Chondrocyte (in vitro differentiated cells): Measurements from ENCODE around the gene MYLK. TPM values are rescaled to one million over a fixed set of nuclear protein-coding genes. Genes with fewer than 3 reads are reported as not detected.
"Not testable (repeated sequence)": the region's sequence is repeated elsewhere in the genome, so short reads cannot be mapped to it uniquely, and the experiment has no call there.

Experiments used
- DNase-seq: peaks from one replicate; pipeline ENCODE4 v3.0.0; 2021; ENCODE audit warnings: mixed read lengths, low spot score
- H3K27ac Mint-ChIP-seq: one replicate; pipeline ENCODE4 v1.8.0; 2021; ENCODE audit warnings: mild to moderate bottlenecking, moderate library complexity, mixed read lengths; ENCODE audit not compliant: unreplicated experiment
- H3K27me3 Mint-ChIP-seq: 2 replicates; pipeline ENCODE4 v1.8.0; 2021; ENCODE audit warnings: low read depth, mixed read lengths
- H3K36me3 Mint-ChIP-seq: 2 replicates; pipeline ENCODE4 v1.8.0; 2021; ENCODE audit warnings: low read depth, mixed read lengths
- H3K4me1 Mint-ChIP-seq: 2 replicates; pipeline ENCODE4 v1.8.0; 2021; ENCODE audit warnings: low read depth, mild to moderate bottlenecking, mixed read lengths
- H3K4me3 Mint-ChIP-seq: one replicate; pipeline ENCODE4 v1.8.0; 2021; ENCODE audit warnings: mild to moderate bottlenecking, moderate library complexity, mixed read lengths; ENCODE audit not compliant: unreplicated experiment
- H3K9me3 Mint-ChIP-seq: 2 replicates; pipeline ENCODE4 v1.8.0; 2021; ENCODE audit warnings: low read depth, mixed read lengths
- CTCF ChIP-seq: fragments of 200-600 bp; sonication (generic); IDR thresholded peaks from 2 replicates; pipeline ENCODE4 v1.5.0; 2021; ENCODE audit warnings: antibody characterized with exemption, mild to moderate bottlenecking, moderate library complexity
- total RNA-seq: library from RNA; stranded (reverse); gene quantifications from 3 replicates; pipeline ENCODE4 v1.2.1, GENCODE V29; 2021

The MYLK gene
- total RNA-seq, 1 donor from 2014 or later: 405 TPM

- Mint-ChIP-seq H3K36me3 (no peaks in the 10 kb centered on the region), H3K4me3 (no peak overlapping the region), H3K27ac (peak overlapping the region; percentile 62), H3K4me1 (peaks cover 77% of the 10 kb centered on the region), H3K9me3 (peaks cover 2% of the 10 kb centered on the region), H3K27me3 (no peaks in the 10 kb centered on the region)
- DNase-seq: no peak
- no peak for TF ChIP-seq CTCF
Measured at GRCh38 chr3:123713211-123713610, 170.9 kb downstream of the MYLK start.

- Mint-ChIP-seq H3K4me3 (peak overlapping the region; percentile 5), H3K36me3 (no peaks in the 10 kb centered on the region), H3K9me3 (peaks cover 2% of the 10 kb centered on the region), H3K27me3 (no peaks in the 10 kb centered on the region), H3K27ac (peak overlapping the region; percentile 93), H3K4me1 (peaks cover 67% of the 10 kb centered on the region)
- DNase-seq: no peak
- TF ChIP-seq CTCF: no peak
Measured at GRCh38 chr3:123712077-123712860, 171.9 kb downstream of the MYLK start.

GRCh38 chr3:123711356-123711755 is 172.8 kb downstream of the MYLK start:
- H3K9me3 Mint-ChIP-seq: peaks cover under 1% of the 10 kb centered on the region
- no peak overlapping the region for H3K4me3 Mint-ChIP-seq
- H3K27me3 Mint-ChIP-seq: no peaks in the 10 kb centered on the region
- DNase-seq: no peak
- TF ChIP-seq CTCF: no peak
- H3K36me3 Mint-ChIP-seq: no peaks in the 10 kb centered on the region
- peaks cover 58% of the 10 kb centered on the region for H3K4me1 Mint-ChIP-seq
- peak overlapping the region; percentile 93 for H3K27ac Mint-ChIP-seq

- TF ChIP-seq CTCF: no peak
- Mint-ChIP-seq H3K27ac (no peak overlapping the region), H3K36me3 (no peaks in the 10 kb centered on the region), H3K9me3 (no peaks in the 10 kb centered on the region), H3K4me1 (peaks cover 50% of the 10 kb centered on the region), H3K4me3 (no peak overlapping the region), H3K27me3 (no peaks in the 10 kb centered on the region)
- DNase-seq: no peak
Measured at GRCh38 chr3:123708531-123708930, 175.6 kb downstream of the MYLK start.

- not testable (repeated sequence) for DNase-seq, H3K9me3 Mint-ChIP-seq, H3K27ac Mint-ChIP-seq, H3K36me3 Mint-ChIP-seq, H3K27me3 Mint-ChIP-seq, H3K4me3 Mint-ChIP-seq
- peaks cover 48% of the 10 kb centered on the region for H3K4me1 Mint-ChIP-seq
Measured at GRCh38 chr3:123707641-123708040, 176.5 kb downstream of the MYLK start.

GRCh38 chr3:123706871-123707270 is 177.3 kb downstream of the MYLK start:
- Mint-ChIP-seq H3K4me3 (no peak overlapping the region), H3K27ac (no peak overlapping the region), H3K36me3 (no peaks in the 10 kb centered on the region), H3K9me3 (no peaks in the 10 kb centered on the region), H3K27me3 (no peaks in the 10 kb centered on the region), H3K4me1 (peaks cover 47% of the 10 kb centered on the region)
- DNase-seq: no peak
- TF ChIP-seq CTCF: no peak
